Measurements from ENCODE around the gene CCL19. TPM values are rescaled to one million over a fixed set of nuclear protein-coding genes. Genes with fewer than 3 reads are reported as not detected.
A peak's percentile ranks its signal among the peaks of the same experiment; 100 is the strongest.

The CCL19 gene
- total RNA-seq, 6 experiments from 2014 or later = 0.77 to 6.5 (median 1.1) TPM

GRCh38 chr9:34716711-34717110 is 25.6 kb upstream of the CCL19 start:
- Histone ChIP-seq H3K4me1 (peaks cover 0 to 9% (median 0%) of the 10 kb centered on the region in 4 donors), H3K27me3 (no peaks in the 10 kb centered on the region), H3K36me3 (no peaks in the 10 kb centered on the region), H3K9me3 (no peaks in the 10 kb centered on the region), H3K27ac (no peak overlapping the region), H3K4me3 (no peak overlapping the region)
- WGBS (ENCODE audit: insufficient coverage, low coverage, low lambda C conversion rate, missing lambda C conversion rate) = 70% methylated on average over 4 of the region's 4 CpGs
- DNase-seq (no peak), ATAC-seq (no peak)
- TF ChIP-seq CTCF (IDR thresholded peaks at IDR 0.05) (no peak), POLR2A (IDR thresholded peaks at IDR 0.05) (no peak)
- intact Hi-C loops (cut with DNase I) = no loop called here

GRCh38 chr9:34715639-34716215 is 24.7 kb upstream of the CCL19 start:
- H3K4me1 ChIP-seq = peaks cover 0 to 9% (median 0%) of the 10 kb centered on the region in 4 donors
- no peaks in the 10 kb centered on the region for H3K27me3 ChIP-seq
- no peak overlapping the region for H3K4me3 ChIP-seq
- ATAC-seq (peak in 1 of 4 donors; percentile 55), DNase-seq (no peak)
- no peaks in the 10 kb centered on the region for H3K9me3 ChIP-seq
- intact Hi-C loops (cut with DNase I) = no loop called here
- no peaks in the 10 kb centered on the region for H3K36me3 ChIP-seq
- no peak overlapping the region for H3K27ac ChIP-seq
- 81% methylated on average over 3 of the region's 7 CpGs for whole genome bisulfite sequencing (ENCODE audit: insufficient coverage, low coverage, low lambda C conversion rate, missing lambda C conversion rate)
- no peak for TF ChIP-seq POLR2A (IDR thresholded peaks at IDR 0.05)
- no peak for TF ChIP-seq CTCF (IDR thresholded peaks at IDR 0.05)

- no peak for ATAC-seq
- intact Hi-C loops (cut with DNase I) = no loop called here
- peaks cover 0 to 9% (median 0%) of the 10 kb centered on the region in 4 donors for H3K4me1 ChIP-seq
- no peak overlapping the region for H3K4me3 ChIP-seq
- no peak for DNase-seq
- no peaks in the 10 kb centered on the region for H3K36me3 ChIP-seq
- no peaks in the 10 kb centered on the region for H3K27me3 ChIP-seq
- no peaks in the 10 kb centered on the region for H3K9me3 ChIP-seq
- no peak overlapping the region for H3K27ac ChIP-seq
- TF ChIP-seq CTCF (IDR thresholded peaks at IDR 0.05) (no peak), POLR2A (IDR thresholded peaks at IDR 0.05) (no peak)
Measured at GRCh38 chr9:34714007-34714406, 22.9 kb upstream of the CCL19 start.

GRCh38 chr9:34712140-34712539 is 21.1 kb upstream of the CCL19 start:
- ATAC-seq (no peak), DNase-seq (no peak)
- Histone ChIP-seq H3K9me3 (no peaks in the 10 kb centered on the region), H3K27ac (no peak overlapping the region), H3K4me3 (no peak overlapping the region), H3K36me3 (no peaks in the 10 kb centered on the region), H3K27me3 (no peaks in the 10 kb centered on the region), H3K4me1 (no peaks in the 10 kb centered on the region)
- WGBS (ENCODE audit: insufficient coverage, low coverage, low lambda C conversion rate, missing lambda C conversion rate) = 42% methylated on average over 1 of the region's 1 CpG
- TF ChIP-seq CTCF (IDR thresholded peaks at IDR 0.05) = no peak
- TF ChIP-seq POLR2A (IDR thresholded peaks at IDR 0.05) = no peak
- intact Hi-C loops (cut with DNase I) = no loop called here

GRCh38 chr9:34710023-34710422 is 18.9 kb upstream of the CCL19 start, which contains the start of gene CCL21:
Gene CCL21, minus strand, starts transcription at chr9:34710136. Its CDS starts 70 bp downstream, at chr9:34710066.
- no peaks in the 10 kb centered on the region for H3K27me3 ChIP-seq
- H3K27ac ChIP-seq = peak within 1 kb of the TSS in 1 of 3 donors; percentile 5
- WGBS (ENCODE audit: insufficient coverage, low coverage, low lambda C conversion rate, missing lambda C conversion rate) = 69% methylated on average over 2 of the region's 2 CpGs
- no peaks in the 10 kb centered on the region for H3K9me3 ChIP-seq
- intact Hi-C loops (cut with DNase I) = no loop called here
- ATAC-seq = peak; percentile 69 to 91 (median 76)
- DNase-seq = peak in 2 of 3 donors; percentile 68
- no peaks in the 10 kb centered on the region for H3K36me3 ChIP-seq
- H3K4me3 ChIP-seq = no peak within 1 kb of the TSS
- no peak for TF ChIP-seq CTCF (IDR thresholded peaks at IDR 0.05)
- TF ChIP-seq POLR2A (IDR thresholded peaks at IDR 0.05) = no peak
- H3K4me1 ChIP-seq = no peaks in the 10 kb centered on the region

All from right lobe of liver (tissue), 6 donors.